ENCODE data around the gene FAM98A. TPM values are rescaled to one million over a fixed set of nuclear protein-coding genes. Genes with fewer than 3 reads are reported as not detected.

The FAM98A gene
- total RNA-seq = 38.6 and 42.9 TPM in 2 replicates

GRCh38 chr2:33599175-33599942 lies at the start of gene FAM98A:
Gene FAM98A, minus strand, starts transcription at chr2:33599299. Its CDS starts 78 bp downstream, at chr2:33599221.
- intact Hi-C loops (cut with micrococcal nuclease) = loop anchor here (1.0 to 5.0 kb wide), 7 partner anchors 102 to 1243 kb away; partner anchors contain the start of genes BIRC6, LTBP1, RASGRP3 and TTC27

GRCh38 chr2:33645861-33646260 lies 46.8 kb upstream of the FAM98A start:
- intact Hi-C loops (cut with micrococcal nuclease) = no loop called here

DNA sequence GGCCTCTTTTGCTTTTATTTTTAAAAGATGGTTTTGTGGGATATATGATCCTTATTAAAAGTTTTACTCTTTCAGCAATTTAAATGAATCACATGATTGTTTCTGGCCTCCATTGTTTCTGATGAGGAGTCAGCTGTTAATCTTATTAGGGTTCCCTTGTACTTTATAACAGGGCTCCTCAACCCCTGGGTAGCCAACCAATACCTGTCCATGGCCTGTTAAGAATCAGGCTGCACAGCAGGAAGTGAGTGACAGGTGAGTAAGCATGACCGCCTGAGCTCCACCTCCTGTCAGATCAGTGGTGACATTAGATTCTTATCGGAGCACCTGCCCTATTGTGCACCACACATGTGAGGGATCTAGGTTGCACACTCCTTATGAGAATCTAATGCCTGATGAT lies 45.1 kb upstream of the FAM98A start:
- intact Hi-C loops (cut with micrococcal nuclease) = no loop called here

DNA sequence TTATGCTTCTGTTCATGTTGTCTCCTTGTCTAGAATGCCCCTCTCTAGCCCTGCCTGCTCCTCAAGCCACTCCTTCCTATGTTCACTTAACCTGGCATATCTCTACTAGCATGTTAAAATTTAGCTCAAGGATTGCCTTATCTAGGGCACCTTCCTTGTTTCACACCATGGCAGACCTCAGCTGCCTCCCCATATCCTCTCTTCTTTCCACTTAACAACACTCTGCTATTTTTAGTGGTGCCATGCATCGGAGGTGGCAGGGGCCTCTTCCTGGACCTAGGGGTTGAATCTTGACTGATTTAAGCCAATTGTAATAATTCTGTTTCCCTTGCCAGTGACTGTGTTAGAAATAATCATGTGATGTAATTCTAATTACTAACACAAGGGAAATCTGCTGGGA lies 36.9 kb upstream of the FAM98A start:
- intact Hi-C loops (cut with micrococcal nuclease) = no loop called here

GRCh38 chr2:33634261-33634910 lies 35.3 kb upstream of the FAM98A start:
- intact Hi-C loops (cut with micrococcal nuclease) = no loop called here

DNA sequence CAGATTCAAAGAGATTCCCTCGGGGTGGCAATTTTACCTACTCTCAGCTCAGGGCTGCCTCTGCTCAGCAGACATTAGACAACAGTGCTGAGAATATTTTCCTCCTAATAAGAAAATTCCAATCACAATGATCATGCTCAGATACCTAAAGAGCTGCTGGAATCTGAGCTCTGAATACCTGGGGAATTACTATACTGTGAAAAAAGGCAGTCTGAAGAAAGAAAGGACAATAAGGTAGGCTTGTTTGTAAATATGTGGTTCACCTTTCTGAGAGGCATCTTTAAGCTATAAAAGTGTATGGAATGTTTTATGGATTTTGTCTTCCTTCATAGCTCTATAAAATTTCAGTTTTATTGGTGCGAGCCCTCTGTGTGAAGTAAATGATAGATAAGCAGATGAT lies 34.2 kb upstream of the FAM98A start:
- intact Hi-C loops (cut with micrococcal nuclease) = no loop called here

DNA sequence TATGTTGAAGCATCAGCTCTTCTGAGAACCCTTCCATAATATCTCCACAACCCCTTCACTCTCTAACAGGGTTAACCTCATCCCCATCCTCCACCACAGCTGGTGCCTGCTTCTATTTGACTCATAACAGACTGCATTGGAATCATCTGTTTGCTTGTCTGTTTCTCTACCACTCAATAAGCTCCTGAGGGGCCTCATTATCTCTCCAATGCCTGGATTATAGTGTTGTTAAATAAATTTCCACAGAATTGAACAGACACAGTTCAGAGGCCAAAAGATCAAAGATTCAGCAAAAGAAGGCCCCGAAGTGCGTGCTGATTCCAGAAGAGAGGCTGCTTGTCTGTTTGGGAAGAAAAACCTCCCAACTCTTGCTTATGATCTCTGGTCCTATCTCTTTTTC lies 33.7 kb upstream of the FAM98A start:
- intact Hi-C loops (cut with micrococcal nuclease) = no loop called here

DNA sequence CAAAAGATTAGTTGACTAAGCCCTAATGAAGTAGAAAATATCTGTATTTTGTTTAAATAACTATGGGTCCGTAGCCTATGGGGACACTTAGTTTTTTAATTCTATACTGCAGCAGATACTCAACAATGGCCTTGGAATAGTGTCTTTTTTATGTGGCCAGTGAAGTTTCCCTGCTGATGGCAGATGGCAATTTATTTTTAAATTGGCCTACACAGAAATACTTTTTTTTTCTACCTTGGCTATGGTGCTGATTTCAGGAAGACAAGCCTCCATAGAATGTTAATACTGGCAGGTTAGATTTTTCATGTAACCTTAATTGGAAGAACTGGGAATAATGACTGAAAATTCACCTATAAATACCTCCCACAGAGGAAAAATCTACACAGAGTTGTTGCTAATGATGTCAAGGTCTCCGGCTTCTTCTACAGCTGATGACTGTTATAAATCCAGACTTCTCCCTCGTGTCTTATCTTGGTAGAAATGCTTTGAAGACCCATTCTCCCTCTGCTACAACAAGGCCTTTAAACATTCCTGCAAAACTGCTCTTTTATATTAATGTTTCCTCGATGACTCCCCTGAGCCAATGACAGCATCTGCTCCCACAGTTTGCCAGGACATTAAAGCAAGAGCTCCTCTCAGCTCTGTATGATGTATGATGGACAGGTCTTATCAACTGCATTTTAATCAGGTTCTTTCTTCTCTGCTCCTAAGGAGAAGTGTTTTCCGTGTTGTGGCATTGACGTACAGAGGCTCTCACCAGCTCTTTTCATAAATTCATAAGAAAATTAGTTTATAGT lies 29.1 kb upstream of the FAM98A start:
- intact Hi-C loops (cut with micrococcal nuclease) = no loop called here

DNA sequence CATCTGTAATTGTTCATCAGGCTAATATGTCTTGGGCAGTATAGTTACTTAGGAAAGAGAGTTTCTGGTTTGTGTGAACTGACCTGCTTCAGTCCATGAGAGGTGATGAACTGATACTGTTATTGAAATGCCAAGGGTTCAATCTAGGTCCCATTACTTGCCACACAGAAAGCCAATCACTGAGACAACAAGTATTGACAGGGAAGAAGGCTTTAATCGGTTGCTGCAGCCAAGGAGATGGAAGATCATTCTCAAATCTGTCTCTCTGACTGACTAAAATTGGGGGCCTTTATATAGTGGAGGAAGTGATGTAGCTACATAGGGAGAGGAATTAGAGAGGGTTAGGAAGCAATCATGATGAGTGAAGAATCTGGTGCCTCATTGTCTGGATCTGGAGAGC lies 19.9 kb upstream of the FAM98A start:
- intact Hi-C loops (cut with micrococcal nuclease) = no loop called here

GRCh38 chr2:33617989-33618388 lies 18.9 kb upstream of the FAM98A start:
- intact Hi-C loops (cut with micrococcal nuclease) = no loop called here

- intact Hi-C loops (cut with micrococcal nuclease) = no loop called here
Measured at GRCh38 chr2:33617401-33617800, 18.3 kb upstream of the FAM98A start.

GRCh38 chr2:33616873-33617272 lies 17.8 kb upstream of the FAM98A start:
- intact Hi-C loops (cut with micrococcal nuclease) = no loop called here

DNA sequence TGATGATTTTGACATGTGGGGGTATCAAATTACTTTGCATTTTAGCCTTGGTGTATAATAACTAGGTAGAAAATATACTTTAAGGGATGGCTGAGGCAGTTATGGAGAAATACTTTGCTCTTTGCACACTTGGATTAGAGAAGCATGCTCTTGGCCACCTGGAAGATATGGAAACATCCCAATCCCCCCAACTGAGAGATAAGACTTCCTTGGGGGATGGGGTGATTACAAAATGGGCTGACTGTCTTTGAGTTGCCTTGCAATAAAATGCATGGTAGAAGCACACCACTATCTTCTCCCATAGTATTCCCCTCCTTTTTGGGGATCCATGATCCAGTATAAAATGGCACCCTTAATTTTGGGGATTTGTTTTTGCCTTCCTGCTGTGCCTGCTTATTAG lies 15.1 kb upstream of the FAM98A start:
- intact Hi-C loops (cut with micrococcal nuclease) = no loop called here

- intact Hi-C loops (cut with micrococcal nuclease) = no loop called here
Measured at GRCh38 chr2:33607905-33608304, 8.8 kb upstream of the FAM98A start.

GRCh38 chr2:33607251-33607721 lies 8.2 kb upstream of the FAM98A start:
- intact Hi-C loops (cut with micrococcal nuclease) = no loop called here

- intact Hi-C loops (cut with micrococcal nuclease) = no loop called here
Measured at GRCh38 chr2:33606622-33607021, 7.5 kb upstream of the FAM98A start.

GRCh38 chr2:33606100-33606499 lies 7.0 kb upstream of the FAM98A start:
- intact Hi-C loops (cut with micrococcal nuclease) = no loop called here

DNA sequence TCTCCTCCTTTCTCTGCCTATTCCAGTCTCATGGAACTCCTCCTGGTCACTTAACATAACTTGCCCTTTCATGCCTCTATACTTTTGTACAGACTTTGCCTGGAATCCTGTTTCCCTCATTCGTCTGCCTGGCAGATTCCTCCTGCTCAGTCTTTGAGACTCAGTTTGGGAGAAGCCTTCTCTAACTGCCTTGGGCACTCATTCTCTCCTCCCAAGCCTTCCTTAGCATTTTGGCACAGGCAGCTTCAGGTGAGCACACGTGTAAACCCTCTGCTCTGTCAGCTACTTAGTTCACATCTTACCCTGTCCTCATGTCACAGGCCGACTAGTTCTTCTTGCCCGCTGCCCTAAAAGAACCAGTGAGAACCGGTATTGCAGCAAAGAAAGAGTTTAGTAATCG lies 6.0 kb upstream of the FAM98A start:
- intact Hi-C loops (cut with micrococcal nuclease) = no loop called here

DNA sequence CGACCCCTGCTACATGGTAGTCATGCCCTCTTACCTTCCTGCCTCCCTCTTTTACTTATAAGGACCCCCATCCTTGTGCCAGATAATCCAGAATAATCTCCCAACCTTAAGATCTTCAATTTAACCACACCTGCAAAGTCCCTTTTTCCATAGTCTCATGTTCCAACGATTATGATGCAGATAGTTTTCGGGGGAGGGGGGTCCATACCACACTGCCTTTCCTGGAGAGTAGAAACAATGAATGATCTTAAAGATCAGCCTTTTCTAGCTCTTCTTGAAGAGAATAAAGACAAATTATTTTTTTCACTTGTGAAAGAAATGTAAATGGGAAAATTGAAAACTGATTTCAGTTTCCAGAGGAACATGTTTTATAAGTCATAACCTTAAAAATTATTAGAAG lies 4.3 kb upstream of the FAM98A start:
- intact Hi-C loops (cut with micrococcal nuclease) = no loop called here

DNA sequence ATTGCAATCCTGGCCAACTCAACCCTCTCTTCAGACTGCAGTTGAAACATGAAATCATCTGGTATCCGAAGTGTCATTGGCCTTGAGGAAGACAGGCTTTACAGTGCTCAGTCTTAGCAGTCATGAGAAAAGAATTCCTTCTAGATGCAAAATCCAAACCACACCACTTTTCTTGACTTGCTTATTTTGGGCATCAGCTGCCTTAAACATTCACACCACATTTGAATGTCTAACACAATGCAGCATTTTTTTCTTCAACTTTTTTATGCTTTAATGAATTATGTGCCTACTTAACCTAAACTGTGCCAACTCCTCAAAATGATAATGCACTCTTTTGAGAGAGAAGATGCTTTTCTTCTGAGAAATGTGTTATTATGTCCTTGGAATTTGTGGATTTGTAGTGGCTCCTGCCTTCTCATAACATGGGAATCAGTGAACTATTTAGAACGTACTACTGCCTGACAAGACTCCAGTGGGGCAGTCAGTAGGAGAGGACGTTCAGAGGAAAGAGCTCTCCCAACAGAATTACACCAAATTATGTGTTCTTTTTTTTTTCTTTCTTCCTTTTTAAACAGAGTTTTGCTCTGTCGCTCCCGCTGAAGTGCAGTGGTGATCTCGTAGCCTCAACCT lies 3.2 kb upstream of the FAM98A start:
- intact Hi-C loops (cut with micrococcal nuclease) = no loop called here

DNA sequence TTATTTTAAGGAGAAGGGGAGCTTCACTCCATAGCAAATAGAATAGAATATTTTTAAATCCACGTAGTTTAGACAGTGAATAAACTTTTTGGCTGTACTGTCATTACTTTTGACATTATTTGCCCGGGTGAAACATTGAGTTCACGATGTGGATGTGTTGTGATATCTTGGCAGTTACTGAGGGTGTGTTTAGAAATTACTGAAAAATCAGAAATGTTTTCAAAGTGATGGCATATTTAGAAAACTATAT lies 769 bp upstream of the FAM98A start:
- intact Hi-C loops (cut with micrococcal nuclease) = loop anchor here (1.0 to 5.0 kb wide), 7 partner anchors 103 to 1243 kb away; partner anchors contain the start of genes BIRC6, LTBP1, RASGRP3 and TTC27

Data from T-helper 2 cell treated with Interferon-gamma antibody and Interleukin-4, amounts not matched to agents 100 ng/mL and 5 ng/mL, for 36 hours (primary cell).